ENCODE results near the gene ZFHX3. TPM values are rescaled to one million over a fixed set of nuclear protein-coding genes. Genes with fewer than 3 reads are reported as not detected.

ZFHX3 gene
- total RNA-seq, 1 donor from 2014 or later, result 68.1 TPM

DNA sequence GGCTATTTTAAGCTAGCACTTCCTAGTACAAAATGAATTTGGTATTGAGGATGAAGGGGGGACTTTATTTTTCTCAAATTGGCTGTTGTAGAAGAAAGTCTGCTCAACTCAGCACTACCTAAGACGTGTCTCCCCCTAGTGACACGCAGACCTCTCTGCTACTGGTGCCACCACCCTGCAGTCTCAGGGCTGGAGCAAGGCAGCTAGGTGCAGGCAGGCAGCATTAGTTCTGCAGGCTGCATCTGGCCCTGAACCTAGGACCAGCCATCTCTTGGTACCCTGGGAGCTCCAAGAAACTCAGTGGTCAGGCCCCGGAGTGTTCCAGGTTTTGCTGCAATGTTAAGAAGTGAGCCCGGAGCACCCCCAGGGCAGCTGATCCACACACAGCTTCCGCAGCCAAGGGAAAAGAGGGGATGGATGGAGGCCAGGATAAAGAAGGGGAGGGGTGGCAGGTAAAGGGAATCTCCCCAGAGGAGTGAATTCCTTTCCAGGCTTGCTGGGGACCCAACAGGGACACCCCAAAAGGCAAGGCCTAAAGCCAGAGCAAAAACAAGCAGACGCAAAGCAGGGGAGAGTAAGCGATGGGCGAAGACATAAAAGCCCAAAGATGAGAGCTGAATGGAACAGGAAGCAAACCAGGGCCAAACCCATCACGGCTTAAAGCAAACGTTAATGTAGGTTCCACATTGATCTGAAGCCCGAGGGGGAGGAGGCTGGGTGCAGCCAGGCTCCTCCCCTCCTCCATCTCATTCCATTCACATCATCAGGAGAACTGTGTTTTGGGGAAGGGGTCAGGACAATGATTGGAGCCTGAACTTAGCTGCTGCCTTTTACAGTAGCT is 200.5 kb downstream of the ZFHX3 start:
- TF ChIP-seq, protein P1, sequence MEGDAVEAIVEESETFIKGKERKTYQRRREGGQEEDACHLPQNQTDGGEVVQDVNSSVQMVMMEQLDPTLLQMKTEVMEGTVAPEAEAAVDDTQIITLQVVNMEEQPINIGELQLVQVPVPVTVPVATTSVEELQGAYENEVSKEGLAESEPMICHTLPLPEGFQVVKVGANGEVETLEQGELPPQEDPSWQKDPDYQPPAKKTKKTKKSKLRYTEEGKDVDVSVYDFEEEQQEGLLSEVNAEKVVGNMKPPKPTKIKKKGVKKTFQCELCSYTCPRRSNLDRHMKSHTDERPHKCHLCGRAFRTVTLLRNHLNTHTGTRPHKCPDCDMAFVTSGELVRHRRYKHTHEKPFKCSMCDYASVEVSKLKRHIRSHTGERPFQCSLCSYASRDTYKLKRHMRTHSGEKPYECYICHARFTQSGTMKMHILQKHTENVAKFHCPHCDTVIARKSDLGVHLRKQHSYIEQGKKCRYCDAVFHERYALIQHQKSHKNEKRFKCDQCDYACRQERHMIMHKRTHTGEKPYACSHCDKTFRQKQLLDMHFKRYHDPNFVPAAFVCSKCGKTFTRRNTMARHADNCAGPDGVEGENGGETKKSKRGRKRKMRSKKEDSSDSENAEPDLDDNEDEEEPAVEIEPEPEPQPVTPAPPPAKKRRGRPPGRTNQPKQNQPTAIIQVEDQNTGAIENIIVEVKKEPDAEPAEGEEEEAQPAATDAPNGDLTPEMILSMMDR (IDR thresholded peaks at IDR 0.05; ENCODE audit: unreplicated experiment), result no peak
- DNase-seq (ENCODE audit: low spot score in 2 of 2, unreplicated experiment in 2 of 2), result no peak
- H3K27ac Mint-ChIP-seq, result peak overlapping the region; percentile 64
- peaks cover 44% of the 10 kb centered on the region for H3K4me1 Mint-ChIP-seq
- H3K27me3 Mint-ChIP-seq (ENCODE audit: low read depth), result no peaks in the 10 kb centered on the region
- H3K36me3 Mint-ChIP-seq, result peaks cover 1% of the 10 kb centered on the region
- H3K9me3 Mint-ChIP-seq, result no peaks in the 10 kb centered on the region
- H3K4me3 Mint-ChIP-seq, result no peak overlapping the region

DNA sequence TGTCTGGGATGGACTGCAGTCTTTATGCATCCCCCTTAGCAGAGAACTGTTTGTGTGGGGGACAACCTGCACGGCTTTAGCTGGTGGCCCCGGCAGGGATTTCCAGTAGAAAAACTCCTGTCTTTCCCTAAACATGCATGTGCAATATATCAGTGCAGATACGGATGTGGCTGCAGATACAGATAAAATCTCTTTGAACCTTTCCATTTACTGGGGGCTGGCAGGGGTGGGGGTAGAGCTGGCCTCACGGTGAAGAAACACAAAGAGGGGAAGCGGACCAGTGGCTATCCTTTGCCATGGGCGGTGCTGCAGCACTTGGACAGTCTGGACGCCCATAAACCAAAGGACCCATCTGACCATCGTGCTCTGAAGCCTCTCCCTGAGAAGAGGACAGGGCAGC is 201.3 kb downstream of the ZFHX3 start:
- Mint-ChIP-seq H3K27me3 (ENCODE audit: low read depth) (no peaks in the 10 kb centered on the region), H3K4me1 (peaks cover 44% of the 10 kb centered on the region), H3K9me3 (no peaks in the 10 kb centered on the region), H3K27ac (peak overlapping the region; percentile 17), H3K36me3 (peaks cover 1% of the 10 kb centered on the region), H3K4me3 (no peak overlapping the region)
- TF ChIP-seq, protein P1 (IDR thresholded peaks at IDR 0.05; ENCODE audit: unreplicated experiment), result no peak
- no peak for DNase-seq (ENCODE audit: low spot score in 2 of 2, unreplicated experiment in 2 of 2)

DNA sequence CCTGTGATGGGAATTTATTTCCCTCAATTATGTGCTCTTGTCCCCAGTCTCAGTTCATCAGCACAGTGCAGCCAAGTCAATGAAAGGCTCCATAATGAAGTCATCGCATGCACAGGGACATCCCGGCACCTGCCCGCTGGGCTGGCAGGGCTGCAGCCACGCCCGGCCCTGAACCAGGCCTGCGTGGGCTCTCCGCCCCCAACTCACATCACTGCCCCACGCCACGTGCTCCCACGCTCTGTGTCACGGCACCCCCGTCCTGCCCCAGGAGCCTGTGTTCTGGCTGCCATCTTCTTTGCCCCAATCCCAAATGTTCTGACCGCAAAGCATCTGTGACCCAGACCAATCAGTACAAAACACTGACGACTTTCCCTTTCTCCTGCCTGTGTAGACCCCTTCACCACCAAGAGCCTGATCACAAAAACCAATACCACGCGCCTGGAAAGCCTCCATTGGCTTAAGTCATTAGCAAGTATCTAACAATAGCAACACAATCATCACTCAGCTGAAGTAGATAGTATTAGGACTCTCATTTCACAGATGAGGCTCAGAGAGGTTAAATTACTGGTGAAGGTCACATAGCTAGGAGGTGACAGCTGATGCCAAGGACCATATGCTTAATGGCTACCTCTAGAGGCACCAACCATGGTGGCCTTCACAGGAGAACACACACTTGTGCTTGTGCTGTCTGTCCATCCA is 202.5 kb downstream of the ZFHX3 start:
- Mint-ChIP-seq H3K9me3 (no peaks in the 10 kb centered on the region), H3K4me3 (no peak overlapping the region), H3K36me3 (peaks cover 1% of the 10 kb centered on the region), H3K27ac (no peak overlapping the region), H3K27me3 (ENCODE audit: low read depth) (no peaks in the 10 kb centered on the region), H3K4me1 (peaks cover 47% of the 10 kb centered on the region)
- no peak for DNase-seq (ENCODE audit: low spot score in 2 of 2, unreplicated experiment in 2 of 2)
- TF ChIP-seq, protein P1 (IDR thresholded peaks at IDR 0.05; ENCODE audit: unreplicated experiment), result no peak

DNA sequence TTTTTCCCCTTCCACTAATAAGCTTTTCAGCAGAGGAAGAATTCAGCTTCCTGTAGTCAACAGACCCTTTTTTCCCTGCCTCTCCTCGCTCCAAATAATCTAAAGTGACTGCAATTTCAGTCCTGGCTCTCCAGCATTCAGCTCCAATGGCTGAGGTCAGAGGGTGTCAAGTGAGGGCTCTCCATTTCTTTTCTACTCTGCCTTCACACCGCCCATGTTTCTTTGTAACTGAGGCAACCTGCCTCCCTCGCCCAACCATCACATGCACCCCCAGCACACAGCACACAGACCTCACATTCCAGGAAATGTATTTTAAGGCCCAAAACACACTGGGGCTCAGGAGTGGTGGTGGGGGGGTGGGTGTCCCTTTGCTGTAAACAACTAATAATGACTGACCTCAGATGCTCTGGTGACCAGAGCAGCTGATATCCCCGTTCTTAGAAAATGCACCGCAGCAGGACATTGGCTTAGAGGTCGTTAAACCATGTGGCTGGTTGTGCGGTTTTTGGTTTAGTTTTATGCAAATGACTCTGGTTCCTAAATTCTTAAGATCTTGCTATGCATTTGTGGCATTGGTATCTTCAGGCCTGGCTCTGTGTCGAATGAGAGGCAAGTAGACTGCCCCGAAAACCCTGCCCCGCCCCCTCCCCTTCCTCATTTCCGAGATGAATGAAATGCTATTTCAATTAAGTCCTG is 203.6 kb downstream of the ZFHX3 start:
- TF ChIP-seq, protein P1 (IDR thresholded peaks at IDR 0.05; ENCODE audit: unreplicated experiment), result no peak

DNA sequence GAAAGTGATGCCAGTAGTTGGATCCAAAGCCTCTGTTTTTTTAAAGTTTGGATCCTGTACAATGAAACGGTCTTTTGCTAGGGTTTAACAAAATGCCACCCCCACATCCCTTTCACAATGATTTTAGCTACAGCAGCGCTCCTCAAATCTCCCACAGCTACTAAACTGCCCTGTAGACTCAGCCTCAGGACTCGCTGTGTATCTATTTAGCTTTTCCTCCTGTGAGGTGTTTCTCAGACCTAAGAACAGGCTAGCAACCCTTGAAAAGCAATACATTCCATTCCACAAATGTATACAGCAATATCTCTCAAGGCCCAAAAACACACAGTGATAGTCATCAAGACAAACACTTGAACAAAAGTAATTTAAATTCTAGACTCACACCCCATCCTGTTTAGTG is 206.4 kb downstream of the ZFHX3 start:
- Mint-ChIP-seq H3K27me3 (ENCODE audit: low read depth) (no peaks in the 10 kb centered on the region), H3K9me3 (no peaks in the 10 kb centered on the region), H3K4me1 (peaks cover 42% of the 10 kb centered on the region), H3K27ac (peak overlapping the region; percentile 55), H3K4me3 (no peak overlapping the region), H3K36me3 (peaks cover 1% of the 10 kb centered on the region)
- TF ChIP-seq, protein P1 (IDR thresholded peaks at IDR 0.05; ENCODE audit: unreplicated experiment), result no peak
- no peak for DNase-seq (ENCODE audit: low spot score in 2 of 2, unreplicated experiment in 2 of 2)

More for the DNA sequence above, 203.6 kb downstream of the ZFHX3 start:
- no peak overlapping the region for H3K27ac Mint-ChIP-seq
- H3K4me3 Mint-ChIP-seq, result no peak overlapping the region
- H3K4me1 Mint-ChIP-seq, result peaks cover 51% of the 10 kb centered on the region
- H3K36me3 Mint-ChIP-seq, result peaks cover 1% of the 10 kb centered on the region
- no peaks in the 10 kb centered on the region for H3K9me3 Mint-ChIP-seq
- DNase-seq (ENCODE audit: low spot score in 2 of 2, unreplicated experiment in 2 of 2), result no peak
- H3K27me3 Mint-ChIP-seq (ENCODE audit: low read depth), result no peaks in the 10 kb centered on the region

Measured in mesothelial cell of epicardium (in vitro differentiated cells).